NK-92 treated with Interleukin-12 subunit alpha and Interleukin-12 subunit beta, amount 100 ng/mL, for 24 hours (cell line): ENCODE results near the gene ZNF236.
"Not testable (repeated sequence)": the region's sequence is repeated elsewhere in the genome, so short reads cannot be mapped to it uniquely, and the experiment has no call there.

Source experiments
- DNase-seq: peaks from one replicate; lab custom pipeline; 2025; lab: John Stamatoyannopoulos, UW

The ZNF236 gene

GRCh38 chr18:76822506-76823160 is at the start of gene ZNF236:
TSS of gene ZNF236 (plus strand) at chr18:76822557. CDS start at chr18:76822608, 51 bp downstream.
- DNase-seq, result peak; percentile 49

GRCh38 chr18:76772665-76773064 is 49.7 kb upstream of the ZNF236 start:
- no peak for DNase-seq

DNA sequence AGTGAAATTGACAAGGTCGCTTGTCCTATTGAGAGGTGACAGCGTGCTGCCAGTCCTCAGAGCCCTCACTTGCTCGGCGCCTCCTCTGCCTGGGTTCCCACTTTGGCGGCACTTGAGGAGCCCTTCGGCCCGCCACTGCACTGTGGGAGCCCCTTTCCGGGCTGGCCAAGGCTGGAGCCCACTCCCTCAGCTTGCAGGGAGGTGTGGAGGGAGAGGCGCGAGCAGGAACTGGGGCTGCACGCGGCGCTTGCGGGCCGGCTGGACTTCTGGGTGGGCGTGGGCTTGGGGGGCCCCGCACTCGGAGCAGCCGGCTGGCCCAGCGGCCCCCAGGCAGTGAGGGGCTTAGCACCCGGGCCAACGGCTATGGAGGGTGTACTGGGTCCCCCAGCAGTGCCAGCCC is 45.3 kb upstream of the ZNF236 start:
- DNase-seq, result not testable (repeated sequence)

- DNase-seq, result no peak
These were observed 38.4 kb upstream of the ZNF236 start for GRCh38 chr18:76783786-76784484.

GRCh38 chr18:76785872-76786271 is 36.5 kb upstream of the ZNF236 start:
- DNase-seq, result no peak

GRCh38 chr18:76788571-76789317 is 33.6 kb upstream of the ZNF236 start:
- no peak for DNase-seq

DNA sequence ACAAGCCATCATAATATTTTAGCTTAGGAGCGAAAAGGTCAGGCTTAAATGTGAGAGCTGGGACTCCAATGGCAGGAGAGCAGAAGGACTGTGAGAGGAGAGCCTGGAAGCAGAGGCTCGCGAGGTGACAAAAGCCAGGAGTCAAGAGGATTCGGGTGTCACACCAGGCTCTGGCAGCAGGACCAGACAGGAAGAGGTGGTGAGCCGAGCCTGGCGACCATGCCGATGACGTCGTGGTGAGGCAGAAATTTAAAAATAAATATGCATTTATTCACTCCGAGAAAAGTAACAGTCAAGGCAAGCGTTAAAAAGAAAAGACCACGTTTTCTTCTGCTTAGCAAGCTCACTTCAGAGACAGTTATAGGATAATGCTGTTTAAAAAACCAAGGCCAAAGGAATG is 31.3 kb upstream of the ZNF236 start:
- no peak for DNase-seq

- DNase-seq, result no peak
These were observed 30.7 kb upstream of the ZNF236 start for GRCh38 chr18:76791642-76792041.

DNA sequence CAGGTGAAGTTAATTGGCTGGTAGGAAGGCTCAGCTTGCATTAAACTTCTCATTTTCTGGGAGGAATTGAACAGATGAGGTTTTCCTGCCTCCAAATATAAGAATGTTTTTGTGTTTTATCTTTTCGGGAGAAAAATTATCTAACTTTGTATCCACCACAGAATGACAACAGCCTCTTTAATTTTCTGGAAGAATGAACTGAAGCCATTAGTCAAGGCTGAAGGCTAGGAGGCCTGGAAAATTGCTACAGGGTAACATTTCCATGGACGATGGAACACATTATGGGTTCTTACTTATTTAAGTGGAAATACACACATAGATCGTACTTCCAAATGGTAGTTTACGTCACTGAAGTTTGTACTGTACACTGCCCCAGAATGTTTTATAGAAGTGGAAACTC is 28.0 kb upstream of the ZNF236 start:
- no peak for DNase-seq

GRCh38 chr18:76801567-76802505 is 20.5 kb upstream of the ZNF236 start:
- DNase-seq, result no peak

GRCh38 chr18:76803413-76803812 is 18.9 kb upstream of the ZNF236 start:
- no peak for DNase-seq

- peak; percentile 38 for DNase-seq
These were observed 18.5 kb upstream of the ZNF236 start for GRCh38 chr18:76803814-76804213.

- DNase-seq, result no peak
These were observed 17.1 kb upstream of the ZNF236 start for GRCh38 chr18:76805221-76805620.

DNA sequence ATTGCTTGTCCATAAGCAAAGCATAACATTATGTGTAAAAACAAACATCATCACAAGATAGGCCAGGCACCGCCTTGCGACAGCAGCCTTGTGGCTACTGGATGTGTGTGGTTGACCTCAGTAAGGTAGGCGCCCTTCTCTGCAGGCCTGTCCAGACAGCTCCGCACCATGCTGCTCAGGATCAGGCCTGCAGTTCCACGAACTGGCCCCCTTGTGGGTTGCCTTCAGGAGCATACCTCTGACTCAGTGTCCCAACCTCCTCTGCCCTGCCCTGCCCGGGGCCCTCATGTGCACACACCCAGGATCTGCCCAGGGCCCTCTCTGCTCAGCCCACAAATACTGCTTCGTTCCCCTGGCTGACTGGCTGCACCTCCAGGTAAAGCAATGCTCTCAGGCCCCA is 16.1 kb upstream of the ZNF236 start:
- DNase-seq, result peak; percentile 13

- DNase-seq, result no peak
These were observed 13.8 kb upstream of the ZNF236 start for GRCh38 chr18:76808561-76808960.

GRCh38 chr18:76811530-76811929 is 10.8 kb upstream of the ZNF236 start:
- not testable (repeated sequence) for DNase-seq

GRCh38 chr18:76814256-76814655 is 8.1 kb upstream of the ZNF236 start:
- no peak for DNase-seq

DNA sequence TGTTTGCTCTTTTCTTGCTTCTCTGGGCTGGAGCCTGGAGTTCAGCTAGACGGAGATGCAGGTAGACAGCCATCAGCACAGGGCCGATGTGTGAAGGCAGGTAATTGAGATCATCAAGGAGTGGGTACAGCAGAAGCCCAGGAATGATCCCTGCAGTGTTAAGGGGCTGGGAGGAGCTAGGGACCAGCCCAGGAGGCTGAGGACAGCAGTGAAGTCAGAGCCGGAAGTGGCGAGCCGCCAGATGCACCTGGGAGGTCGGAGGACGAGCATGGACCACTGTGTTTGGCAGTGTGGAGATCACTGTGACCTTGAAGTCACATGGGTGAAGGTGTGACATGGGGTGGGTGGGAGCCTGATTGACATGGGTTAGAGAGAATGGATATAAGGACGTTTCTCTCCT is 6.2 kb upstream of the ZNF236 start:
- no peak for DNase-seq

DNA sequence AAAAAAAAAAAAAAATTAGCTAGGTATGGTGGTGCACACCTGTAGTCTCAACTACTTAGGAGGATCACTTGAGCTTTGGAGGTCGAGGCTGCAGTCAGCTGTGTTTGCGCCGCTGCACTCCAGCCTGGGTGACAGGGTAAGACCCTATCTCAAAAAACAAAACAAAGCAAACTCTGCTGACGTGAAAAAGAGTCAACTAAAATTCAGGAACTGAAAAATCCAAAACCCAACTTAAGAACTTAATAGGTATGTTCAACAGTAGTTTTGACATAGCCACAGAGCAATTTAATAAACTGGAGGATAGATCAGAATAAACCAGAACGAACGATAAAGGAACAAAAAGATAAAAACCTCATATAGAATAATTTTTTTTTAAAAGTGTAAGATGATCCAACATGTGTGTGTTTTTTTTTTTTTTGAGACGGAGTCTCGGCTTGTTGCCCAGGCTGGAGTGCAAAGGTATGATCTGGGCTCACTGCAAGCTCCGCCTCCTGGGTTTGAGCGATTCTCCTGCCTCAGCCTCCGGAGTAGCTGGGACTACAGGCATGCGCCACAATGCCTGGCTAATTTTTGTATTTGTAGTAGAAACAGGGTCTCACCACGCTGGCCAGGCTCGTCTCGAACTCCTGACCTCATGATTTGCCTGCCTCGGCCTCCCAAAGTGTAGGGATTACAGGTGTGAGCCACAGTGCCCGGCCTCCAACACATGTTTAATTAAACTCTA is 4.3 kb upstream of the ZNF236 start:
- no peak for DNase-seq

- no peak for DNase-seq
These were observed 2.8 kb upstream of the ZNF236 start for GRCh38 chr18:76819411-76820136.
